Measurements from ENCODE around the gene CSNK1A1.

- TF ChIP-seq YY1 (IDR thresholded peaks at IDR 0.05; ENCODE audit: insufficient read depth, insufficient read length) (no peak), SUZ12 (IDR thresholded peaks at IDR 0.05; ENCODE audit: extremely low read depth, insufficient read depth, insufficient read length) (no peak), ZNF274 (IDR thresholded peaks at IDR 0.05; ENCODE audit: low read depth, low read length) (no peak)
Measured at GRCh38 chr5:149584121-149584520, 32.9 kb upstream of the CSNK1A1 start.

Data from NT2/D1 (cell line).